HG02943 (cell line): ENCODE results near the gene CHRNA3.
"Not testable (repeated sequence)": the region's sequence is repeated elsewhere in the genome, so short reads cannot be mapped to it uniquely, and the experiment has no call there.

Experiments
- ATAC-seq: cut with Tn5 transposase; IDR thresholded peaks from one replicate; pipeline ENCODE4 v1.9.1; 2021; ENCODE audit warnings: mild to moderate bottlenecking, low read depth, moderate library complexity; ENCODE audit not compliant: unreplicated experiment

The CHRNA3 gene

GRCh38 chr15:78619022-78619950 is 1.5 kb downstream of the CHRNA3 start:
- ATAC-seq: no peak

- no peak for ATAC-seq
Observed at GRCh38 chr15:78618490-78618934, 2.3 kb downstream of the CHRNA3 start.

- ATAC-seq: no peak
Observed at GRCh38 chr15:78618064-78618463, 2.7 kb downstream of the CHRNA3 start.

GRCh38 chr15:78617516-78617915 is 3.3 kb downstream of the CHRNA3 start:
- no peak for ATAC-seq

- no peak for ATAC-seq
Observed at GRCh38 chr15:78617076-78617475, 3.7 kb downstream of the CHRNA3 start.

- ATAC-seq: no peak
Observed at GRCh38 chr15:78616506-78616905, 4.3 kb downstream of the CHRNA3 start.

- ATAC-seq: no peak
Observed at GRCh38 chr15:78615151-78615589, 5.6 kb downstream of the CHRNA3 start.

- no peak for ATAC-seq
Observed at GRCh38 chr15:78614021-78614420, 6.8 kb downstream of the CHRNA3 start.

GRCh38 chr15:78609551-78609950 is 11.2 kb downstream of the CHRNA3 start:
- not testable (repeated sequence) for ATAC-seq

GRCh38 chr15:78605680-78606079 is 15.1 kb downstream of the CHRNA3 start:
- ATAC-seq: no peak

GRCh38 chr15:78605201-78605600 is 15.6 kb downstream of the CHRNA3 start:
- no peak for ATAC-seq

- ATAC-seq: no peak
Observed at GRCh38 chr15:78604420-78604819, 16.4 kb downstream of the CHRNA3 start.

- ATAC-seq: no peak
Observed at GRCh38 chr15:78603467-78603866, 17.3 kb downstream of the CHRNA3 start.

- no peak for ATAC-seq
Observed at GRCh38 chr15:78599189-78599588, 21.6 kb downstream of the CHRNA3 start.

GRCh38 chr15:78598348-78598747 is 22.4 kb downstream of the CHRNA3 start:
- ATAC-seq: no peak

- ATAC-seq: no peak
Observed at GRCh38 chr15:78597583-78597982, 23.2 kb downstream of the CHRNA3 start.

- no peak for ATAC-seq
Observed at GRCh38 chr15:78574944-78575343, 45.9 kb downstream of the CHRNA3 start.

- no peak for ATAC-seq
Observed at GRCh38 chr15:78573416-78573815, 47.4 kb downstream of the CHRNA3 start.

GRCh38 chr15:78571382-78571781 is 49.4 kb downstream of the CHRNA3 start:
- no peak for ATAC-seq

GRCh38 chr15:78570710-78571109 is 50.1 kb downstream of the CHRNA3 start:
- no peak for ATAC-seq

- no peak for ATAC-seq
Observed at GRCh38 chr15:78567531-78567930, 53.3 kb downstream of the CHRNA3 start.
